ENCODE data around the gene FYCO1. TPM values are rescaled to one million over a fixed set of nuclear protein-coding genes. Genes with fewer than 3 reads are reported as not detected.

The FYCO1 gene
- total and polyA plus RNA-seq, 2 experiments from 2014 or later: 7.5 to 23.0 TPM

GRCh38 chr3:45940781-45941365, 54.8 kb downstream of the FYCO1 start:
- Histone ChIP-seq H3K36me3 (replicated peaks; ENCODE audit: insufficient read depth, low read depth) (no peaks in the 10 kb centered on the region), H3K27ac (no peak overlapping the region), H3K27me3 (no peaks in the 10 kb centered on the region), H3K9me2 (replicated peaks; ENCODE audit: insufficient read depth) (no peaks in the 10 kb centered on the region), H2AFZ (no peak overlapping the region), H3K9me3 (ENCODE audit: low read depth) (no peaks in the 10 kb centered on the region), H3K4me3 (no peak overlapping the region), H3K4me1 (ENCODE audit: insufficient read depth) (peaks cover 17% of the 10 kb centered on the region), H3K79me2 (no peaks in the 10 kb centered on the region), H3K4me2 (no peak overlapping the region), H4K20me1 (ENCODE audit: insufficient read depth, poor library complexity, severe bottlenecking) (no peaks in the 10 kb centered on the region)
- no peak for TF ChIP-seq EZH2phosphoT487 (IDR thresholded peaks at IDR 0.05; ENCODE audit: low read depth, severe bottlenecking, unreplicated experiment)
- TF ChIP-seq, protein P1, sequence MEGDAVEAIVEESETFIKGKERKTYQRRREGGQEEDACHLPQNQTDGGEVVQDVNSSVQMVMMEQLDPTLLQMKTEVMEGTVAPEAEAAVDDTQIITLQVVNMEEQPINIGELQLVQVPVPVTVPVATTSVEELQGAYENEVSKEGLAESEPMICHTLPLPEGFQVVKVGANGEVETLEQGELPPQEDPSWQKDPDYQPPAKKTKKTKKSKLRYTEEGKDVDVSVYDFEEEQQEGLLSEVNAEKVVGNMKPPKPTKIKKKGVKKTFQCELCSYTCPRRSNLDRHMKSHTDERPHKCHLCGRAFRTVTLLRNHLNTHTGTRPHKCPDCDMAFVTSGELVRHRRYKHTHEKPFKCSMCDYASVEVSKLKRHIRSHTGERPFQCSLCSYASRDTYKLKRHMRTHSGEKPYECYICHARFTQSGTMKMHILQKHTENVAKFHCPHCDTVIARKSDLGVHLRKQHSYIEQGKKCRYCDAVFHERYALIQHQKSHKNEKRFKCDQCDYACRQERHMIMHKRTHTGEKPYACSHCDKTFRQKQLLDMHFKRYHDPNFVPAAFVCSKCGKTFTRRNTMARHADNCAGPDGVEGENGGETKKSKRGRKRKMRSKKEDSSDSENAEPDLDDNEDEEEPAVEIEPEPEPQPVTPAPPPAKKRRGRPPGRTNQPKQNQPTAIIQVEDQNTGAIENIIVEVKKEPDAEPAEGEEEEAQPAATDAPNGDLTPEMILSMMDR (IDR thresholded peaks at IDR 0.05; ENCODE audit: poor library complexity): no peak
- TF ChIP-seq EZH2 (IDR thresholded peaks at IDR 0.05; ENCODE audit: borderline replicate concordance): no peak
- 85% methylated on average over 6 of the region's 6 CpGs for WGBS (ENCODE audit: low lambda C conversion rate, missing lambda C conversion rate)
- DNase-seq (ENCODE audit: low spot score): no peak

DNA sequence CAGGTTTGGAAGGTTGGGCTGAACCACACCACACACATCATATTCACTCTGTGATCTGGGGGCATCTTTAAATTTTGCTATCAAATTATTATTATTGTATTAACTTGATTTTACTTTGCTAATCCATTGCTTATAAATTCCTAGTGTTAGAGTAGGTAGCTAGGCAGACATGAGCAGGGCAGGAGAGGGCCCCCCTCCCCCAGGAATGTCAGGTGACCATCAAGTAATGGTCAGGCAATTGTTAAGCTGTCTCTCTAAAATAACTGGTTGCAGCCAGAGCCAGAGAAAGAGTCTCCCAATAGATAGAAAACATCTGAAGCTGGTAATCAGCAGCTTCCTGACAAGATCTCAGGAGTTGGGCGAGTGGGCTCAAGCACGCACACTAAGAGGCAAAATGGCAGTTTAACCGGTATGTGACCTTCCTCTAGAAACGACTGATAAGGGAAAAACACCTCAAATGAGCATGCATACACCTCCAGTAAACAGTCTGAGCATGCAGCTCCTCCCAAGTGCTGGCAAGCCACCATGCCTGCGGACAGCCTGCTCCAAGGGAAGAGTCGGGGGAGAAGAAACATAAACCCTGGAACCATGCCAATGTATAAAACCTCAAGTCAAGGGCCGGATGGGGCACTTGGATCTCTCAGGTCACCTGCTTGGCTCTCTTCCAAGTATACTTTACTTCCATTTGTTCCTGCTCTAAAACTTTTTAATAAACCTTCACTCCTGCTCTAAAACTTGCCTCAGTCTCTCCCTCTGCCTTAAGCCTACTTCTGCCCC, 55.4 kb downstream of the FYCO1 start:
- WGBS (ENCODE audit: low lambda C conversion rate, missing lambda C conversion rate): 45% methylated on average over 7 of the region's 7 CpGs
- H3K36me3 ChIP-seq (replicated peaks; ENCODE audit: insufficient read depth, low read depth): peaks cover 4% of the 10 kb centered on the region
- no peak overlapping the region for H3K4me2 ChIP-seq
- H3K9me3 ChIP-seq (ENCODE audit: low read depth): no peaks in the 10 kb centered on the region
- DNase-seq (ENCODE audit: low spot score): no peak
- no peaks in the 10 kb centered on the region for H3K9me2 ChIP-seq (replicated peaks; ENCODE audit: insufficient read depth)
- TF ChIP-seq, protein P1 (IDR thresholded peaks at IDR 0.05; ENCODE audit: poor library complexity): no peak
- TF ChIP-seq EZH2phosphoT487 (IDR thresholded peaks at IDR 0.05; ENCODE audit: low read depth, severe bottlenecking, unreplicated experiment) (no peak), EZH2 (IDR thresholded peaks at IDR 0.05; ENCODE audit: borderline replicate concordance) (no peak)
- H3K27ac ChIP-seq: no peak overlapping the region
- H2AFZ ChIP-seq: no peak overlapping the region
- H3K79me2 ChIP-seq: no peaks in the 10 kb centered on the region
- H4K20me1 ChIP-seq (ENCODE audit: insufficient read depth, poor library complexity, severe bottlenecking): no peaks in the 10 kb centered on the region
- H3K4me1 ChIP-seq (ENCODE audit: insufficient read depth): peaks cover 17% of the 10 kb centered on the region
- no peak overlapping the region for H3K4me3 ChIP-seq
- no peaks in the 10 kb centered on the region for H3K27me3 ChIP-seq

DNA sequence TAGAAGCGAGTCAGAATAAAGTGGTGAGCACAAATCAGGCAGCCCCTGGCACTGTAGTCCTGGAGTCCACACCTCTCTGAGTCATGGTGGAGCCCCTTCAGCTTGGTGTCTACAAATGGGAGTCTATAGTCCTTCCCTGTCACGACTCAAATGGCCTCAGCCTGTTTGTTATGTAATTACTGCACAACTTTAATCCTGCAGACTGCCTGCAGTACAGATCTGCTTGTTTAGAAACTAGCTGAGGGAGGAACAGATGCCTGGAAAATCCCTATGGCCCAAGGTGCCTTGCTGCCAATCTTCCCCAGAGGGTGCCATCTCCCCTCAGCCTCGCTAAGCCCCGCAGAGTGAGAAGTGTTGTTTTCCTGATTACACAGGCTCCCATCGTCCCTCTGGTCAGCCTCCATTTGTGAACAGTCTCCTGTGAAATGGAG, 56.3 kb downstream of the FYCO1 start:
- Histone ChIP-seq H3K27me3 (no peaks in the 10 kb centered on the region), H3K4me3 (no peak overlapping the region), H3K79me2 (no peaks in the 10 kb centered on the region), H3K9me3 (ENCODE audit: low read depth) (no peaks in the 10 kb centered on the region), H3K4me1 (ENCODE audit: insufficient read depth) (peaks cover 17% of the 10 kb centered on the region), H4K20me1 (ENCODE audit: insufficient read depth, poor library complexity, severe bottlenecking) (no peaks in the 10 kb centered on the region), H2AFZ (no peak overlapping the region), H3K27ac (peak overlapping the region; percentile 11), H3K4me2 (no peak overlapping the region), H3K9me2 (replicated peaks; ENCODE audit: insufficient read depth) (no peaks in the 10 kb centered on the region), H3K36me3 (replicated peaks; ENCODE audit: insufficient read depth, low read depth) (peaks cover 4% of the 10 kb centered on the region)
- 58% methylated on average over 5 of the region's 5 CpGs for WGBS (ENCODE audit: low lambda C conversion rate, missing lambda C conversion rate)
- TF ChIP-seq EZH2 (IDR thresholded peaks at IDR 0.05; ENCODE audit: borderline replicate concordance): no peak
- no peak for TF ChIP-seq EZH2phosphoT487 (IDR thresholded peaks at IDR 0.05; ENCODE audit: low read depth, severe bottlenecking, unreplicated experiment)
- TF ChIP-seq, protein P1 (IDR thresholded peaks at IDR 0.05; ENCODE audit: poor library complexity): no peak
- DNase-seq (ENCODE audit: low spot score): peak; percentile 19

All from hepatocyte (in vitro differentiated cells).